ENCODE measurements around the gene SLC7A5. TPM values are rescaled to one million over a fixed set of nuclear protein-coding genes. Genes with fewer than 3 reads are reported as not detected.
"Not testable (repeated sequence)": the region's sequence is repeated elsewhere in the genome, so short reads cannot be mapped to it uniquely, and the experiment has no call there.

SLC7A5 gene
- total RNA-seq, 1 experiment from 2014 or later, result 41.7 TPM

DNA sequence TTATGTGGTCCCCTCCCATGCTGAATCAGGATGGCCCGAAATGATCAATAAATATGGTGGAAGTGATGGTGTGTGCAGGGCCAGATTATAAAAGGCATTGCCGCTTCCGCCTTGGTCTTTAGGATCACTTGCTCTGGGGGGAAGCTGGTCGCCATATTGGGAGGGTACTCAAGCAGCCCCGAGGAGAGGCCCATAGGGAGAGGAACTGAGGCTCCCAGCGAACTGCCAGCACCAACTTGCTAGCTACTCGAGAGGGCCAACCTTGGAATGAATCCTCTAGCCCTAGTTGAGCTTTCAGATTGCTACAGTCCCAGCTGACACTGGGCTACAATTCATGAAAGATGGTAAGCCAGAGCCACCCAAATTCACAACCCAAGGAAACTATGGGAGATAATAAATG, 19.0 kb upstream of the SLC7A5 start:
- DNase-seq (ENCODE audit: low read depth), result not testable (repeated sequence)

DNA sequence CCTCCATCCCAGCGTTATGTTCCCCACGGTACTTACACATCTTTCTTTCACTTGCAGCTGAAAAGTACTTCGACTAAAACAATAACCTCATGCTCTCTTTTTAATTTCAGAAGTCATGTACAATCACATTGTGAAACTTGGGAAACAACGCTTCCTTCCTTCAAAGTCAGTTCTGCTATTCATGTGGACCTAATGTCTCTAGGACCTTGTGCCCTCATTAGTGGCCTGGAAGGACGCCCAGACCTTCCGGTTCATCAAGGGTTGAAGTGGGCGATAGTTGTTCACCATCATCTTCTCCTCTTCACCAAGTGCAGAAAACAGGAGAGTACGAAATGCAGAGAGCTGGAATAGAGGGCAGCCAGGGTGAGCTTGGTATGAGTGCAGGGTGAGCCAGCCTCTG, 18.6 kb upstream of the SLC7A5 start:
- DNase-seq (ENCODE audit: low read depth), result not testable (repeated sequence)

DNA sequence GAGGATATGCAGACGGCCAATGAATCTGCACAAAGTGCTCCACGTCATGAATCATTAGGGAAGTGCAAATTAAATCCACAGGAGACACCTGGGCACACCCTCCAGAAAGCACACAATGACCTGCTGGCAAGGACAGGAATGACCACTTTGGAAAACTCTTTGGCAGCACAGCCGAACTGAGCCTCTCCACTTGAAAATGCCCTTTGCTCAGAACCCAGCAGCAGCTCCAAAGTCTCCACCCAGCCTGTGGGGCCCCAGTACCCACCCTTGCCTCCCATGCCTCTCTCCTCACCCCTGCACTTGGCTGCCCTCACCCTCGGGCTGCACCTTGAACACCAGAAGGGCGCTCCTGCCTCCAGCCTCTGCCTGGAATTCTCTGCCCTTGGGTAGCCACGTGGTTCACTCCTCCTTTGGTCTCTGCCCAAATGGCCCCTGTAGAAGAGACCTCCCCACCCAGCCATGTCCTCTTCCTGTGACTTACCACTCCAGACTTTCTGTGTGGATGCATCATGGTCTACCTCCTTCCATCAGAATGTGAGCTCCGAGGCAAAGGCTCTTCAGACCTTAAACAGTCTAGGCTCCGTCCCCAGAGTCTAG, 16.2 kb upstream of the SLC7A5 start:
- DNase-seq (ENCODE audit: low read depth), result not testable (repeated sequence)

DNA sequence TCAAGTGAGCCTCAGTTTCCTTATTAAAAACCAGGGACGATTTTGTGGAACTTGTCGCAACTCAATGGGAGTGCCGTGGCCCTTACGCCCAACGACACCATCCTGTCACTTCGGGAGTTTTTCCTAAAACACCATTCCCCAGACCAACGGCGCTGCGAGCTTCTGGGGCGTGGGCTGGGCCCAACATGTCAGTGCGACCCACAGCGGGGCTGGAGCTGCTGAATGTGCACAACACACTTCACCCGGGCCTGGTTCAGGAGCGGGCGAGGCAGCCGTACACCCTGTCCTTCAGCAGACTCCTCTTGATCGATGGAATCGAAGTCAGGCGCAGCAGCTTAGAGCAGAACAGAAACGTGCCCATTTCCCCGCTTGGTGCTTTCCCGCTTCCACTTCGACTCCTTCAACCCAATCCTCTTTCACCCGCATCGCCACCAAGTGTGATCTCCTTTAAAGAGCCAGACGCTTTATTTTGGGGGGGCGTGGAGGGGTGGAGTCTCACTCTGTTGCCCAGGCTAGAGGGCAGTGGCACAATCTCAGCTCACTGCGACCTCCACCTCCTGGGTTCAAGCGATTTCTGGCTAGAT, 13.2 kb upstream of the SLC7A5 start:
- no peak for DNase-seq (ENCODE audit: low read depth)

- DNase-seq (ENCODE audit: low read depth), result peak; percentile 46
These were observed 12.3 kb upstream of the SLC7A5 start for GRCh38 chr16:87881324-87882200.

- no peak for DNase-seq (ENCODE audit: low read depth)
These were observed 10.9 kb upstream of the SLC7A5 start for GRCh38 chr16:87880117-87880696.

- DNase-seq (ENCODE audit: low read depth), result not testable (repeated sequence)
These were observed 10.2 kb upstream of the SLC7A5 start for GRCh38 chr16:87879411-87880013.

DNA sequence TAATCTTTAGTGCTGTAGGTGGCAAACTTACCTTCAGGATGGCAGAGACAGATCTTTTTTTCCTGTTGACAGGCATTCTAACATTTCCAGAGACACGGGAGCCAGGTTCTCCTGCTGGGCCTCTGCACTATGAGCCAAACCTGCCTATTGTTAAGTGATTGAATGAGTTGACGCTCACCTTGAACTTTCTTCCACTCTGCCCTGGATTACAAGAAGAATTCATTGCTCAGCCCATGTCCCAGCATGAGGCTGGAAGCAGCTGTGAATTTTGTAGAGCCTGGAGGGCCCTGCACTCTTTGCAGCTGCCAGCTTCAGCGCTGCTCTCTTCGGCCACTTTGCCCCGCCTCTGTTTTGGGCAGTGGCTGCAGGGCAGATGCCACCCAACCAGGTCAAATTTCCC, 9.4 kb upstream of the SLC7A5 start:
- DNase-seq (ENCODE audit: low read depth), result no peak

GRCh38 chr16:87877942-87878507, 8.7 kb upstream of the SLC7A5 start:
- DNase-seq (ENCODE audit: low read depth), result no peak

GRCh38 chr16:87874639-87875427, 5.5 kb upstream of the SLC7A5 start:
- DNase-seq (ENCODE audit: low read depth), result no peak

DNA sequence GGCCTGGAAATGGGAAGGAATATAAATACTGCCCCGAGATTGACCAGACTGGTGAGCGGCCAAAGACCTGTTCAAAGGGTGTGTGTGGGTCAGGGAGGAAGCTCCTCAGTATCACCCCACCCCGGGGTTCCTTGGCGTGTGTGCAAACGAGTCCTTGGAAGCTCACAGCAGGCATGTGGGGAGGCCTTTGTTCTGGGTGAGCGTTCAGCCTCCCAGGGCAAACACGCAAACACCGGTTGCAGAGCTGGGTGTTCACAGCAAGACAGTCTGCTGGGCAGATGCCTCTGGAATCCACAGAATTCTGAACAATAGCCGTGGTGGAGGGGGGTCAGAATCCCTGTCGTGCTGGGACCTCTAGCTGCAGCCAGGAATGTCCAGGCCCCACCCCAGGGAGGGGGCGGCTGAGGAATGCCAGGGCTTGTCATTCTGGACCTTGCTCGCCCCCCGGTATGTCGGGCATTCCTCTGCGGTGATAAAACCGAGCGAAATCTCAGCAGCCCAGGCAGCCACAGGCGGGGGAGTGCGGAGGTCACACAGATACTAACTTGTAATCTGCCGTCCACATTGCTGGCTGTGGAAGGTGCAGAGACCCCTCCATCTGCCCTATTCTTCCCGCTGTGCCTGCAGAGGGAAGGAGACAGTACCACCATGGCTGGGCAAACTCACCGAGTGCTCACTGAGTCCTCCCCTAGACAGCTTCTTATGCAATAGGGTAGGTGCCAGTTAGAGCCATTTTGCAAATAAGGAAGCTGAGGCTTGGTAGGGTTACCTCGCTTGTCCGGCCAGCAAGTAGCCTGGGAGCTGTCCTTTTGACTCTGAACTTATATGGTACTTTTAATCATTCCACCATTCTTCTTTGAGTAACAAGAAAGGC, 1.3 kb upstream of the SLC7A5 start:
- peak; percentile 27 for DNase-seq (ENCODE audit: low read depth)

DNA sequence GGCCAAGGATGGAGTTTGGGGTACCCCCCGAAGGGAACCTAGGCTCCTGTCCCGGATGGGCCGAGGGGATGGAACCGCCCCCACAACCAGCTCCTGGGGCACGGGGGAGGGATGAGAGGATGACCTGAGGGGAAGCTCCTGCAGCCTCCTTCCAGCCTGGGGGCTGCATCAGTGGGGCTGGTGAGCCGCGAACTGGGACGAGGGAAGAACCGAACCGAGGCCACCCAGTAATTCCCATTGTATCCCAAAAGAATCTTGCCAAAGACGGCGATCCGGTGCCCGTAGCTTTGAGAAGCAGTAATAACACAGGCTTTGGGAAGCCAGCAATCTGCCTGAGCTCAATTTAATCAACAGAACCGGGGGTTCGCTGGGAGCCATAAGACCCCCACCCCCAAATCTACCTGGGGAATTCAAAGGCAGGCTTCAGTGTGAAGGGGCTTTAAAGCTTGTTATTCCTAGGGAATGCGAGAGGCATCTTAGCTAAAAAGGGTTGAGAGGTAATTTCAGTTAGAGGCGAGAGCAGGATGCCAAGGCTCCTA, 641 bp upstream of the SLC7A5 start:
- DNase-seq (ENCODE audit: low read depth), result not testable (repeated sequence)

GRCh38 chr16:87868254-87869029, 865 bp downstream of the SLC7A5 start:
- DNase-seq (ENCODE audit: low read depth), result peak; percentile 90

DNA sequence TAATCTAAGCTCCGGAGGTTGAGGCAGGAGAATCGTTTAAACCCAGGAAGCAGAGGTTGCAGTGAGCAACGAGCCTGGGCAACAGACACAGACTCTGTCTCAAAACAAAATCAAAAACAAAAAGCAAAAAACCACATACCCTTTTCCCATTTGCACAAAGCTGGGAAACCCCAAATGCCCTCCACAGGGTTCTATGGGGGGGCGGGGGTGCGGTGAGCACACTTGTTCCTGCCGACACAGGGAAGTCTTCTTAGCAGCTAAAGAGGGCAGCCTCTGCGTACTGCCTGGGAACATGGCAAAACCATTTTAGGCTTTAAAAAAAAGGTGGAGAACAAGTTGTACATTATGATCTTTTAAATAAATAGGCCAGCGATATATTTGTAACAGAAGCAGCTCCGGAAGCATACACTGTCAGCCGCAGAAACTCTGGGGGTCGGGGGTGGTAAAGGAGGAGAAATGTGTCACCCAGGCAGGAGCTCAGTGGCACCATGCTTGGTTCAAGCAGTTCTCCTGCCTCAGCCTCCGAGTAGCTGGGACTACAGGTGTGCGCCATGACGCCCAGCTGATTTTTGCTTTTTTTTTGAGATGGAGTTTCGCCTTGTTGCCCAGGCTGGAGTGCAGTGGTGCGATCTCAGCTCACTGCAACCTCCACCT, 3.3 kb downstream of the SLC7A5 start:
- not testable (repeated sequence) for DNase-seq (ENCODE audit: low read depth)

DNA sequence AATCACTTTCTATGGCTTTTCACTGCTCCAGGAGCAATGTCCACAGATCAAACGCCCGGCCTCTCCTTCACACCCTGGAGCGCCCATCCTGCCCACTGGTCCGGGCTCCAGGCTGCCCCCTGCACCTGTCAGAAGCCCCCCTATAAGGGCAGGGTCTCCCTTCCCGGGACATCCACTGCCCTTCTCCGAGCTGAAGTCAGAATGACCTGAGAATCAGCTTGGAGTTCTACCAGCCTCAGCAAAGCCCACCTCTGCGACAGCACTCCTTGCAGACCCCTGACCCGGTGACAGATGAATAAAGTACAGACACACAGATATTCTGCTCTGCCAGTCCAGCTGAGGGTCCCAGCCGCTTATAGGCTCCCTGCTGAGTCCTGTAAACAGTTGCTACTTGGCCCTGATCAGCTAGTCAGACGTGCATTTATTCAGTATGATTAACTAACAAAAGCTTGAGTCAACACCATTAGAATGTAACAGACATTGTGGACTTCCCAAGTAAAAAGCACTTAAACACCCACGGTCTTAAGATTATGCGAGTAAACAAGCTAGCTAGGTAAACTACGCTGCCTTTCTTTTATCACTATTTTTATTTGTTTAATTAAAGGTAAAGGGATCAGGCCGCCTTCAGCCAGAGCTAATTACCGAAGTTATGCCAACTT, 4.8 kb downstream of the SLC7A5 start:
- no peak for DNase-seq (ENCODE audit: low read depth)

GRCh38 chr16:87863327-87863635, 6.0 kb downstream of the SLC7A5 start:
- not testable (repeated sequence) for DNase-seq (ENCODE audit: low read depth)

DNA sequence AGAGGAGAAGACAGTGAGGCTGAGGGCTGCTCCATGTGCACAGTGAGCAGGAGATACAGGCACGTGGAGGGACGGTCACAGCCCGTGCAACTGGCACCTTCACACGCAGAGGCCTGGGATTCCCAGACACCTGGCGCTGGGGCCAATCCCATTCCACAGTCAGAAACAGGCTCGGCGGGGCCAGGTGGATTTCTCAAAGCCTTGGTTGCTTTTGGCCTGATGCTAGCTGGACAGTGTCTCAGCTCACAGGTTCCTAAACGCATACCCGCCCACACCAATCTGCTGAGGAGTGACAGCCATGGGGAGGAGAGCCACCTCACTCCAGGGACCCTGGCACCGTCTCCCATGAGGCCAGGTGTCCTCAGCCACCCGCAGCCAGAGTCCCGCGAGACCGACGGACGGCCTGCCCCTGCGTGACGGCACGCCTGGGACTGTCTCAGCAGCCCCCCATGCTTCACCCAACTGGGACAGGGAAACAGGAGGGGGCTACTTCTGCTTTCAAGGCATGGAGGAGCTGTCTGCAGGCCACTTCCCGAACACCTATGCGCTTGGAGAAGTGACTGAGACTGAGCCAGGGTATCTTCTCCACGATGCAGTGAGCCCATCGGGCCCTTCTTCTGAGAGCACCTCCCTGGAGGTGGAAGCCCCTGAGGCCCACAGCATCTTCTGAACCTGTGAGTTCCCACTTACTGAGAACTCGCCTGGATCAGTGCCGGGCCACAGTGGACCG, 6.5 kb downstream of the SLC7A5 start:
- not testable (repeated sequence) for DNase-seq (ENCODE audit: low read depth)
